Measurements from ENCODE around the gene SERP1. TPM values are rescaled to one million over a fixed set of nuclear protein-coding genes. Genes with fewer than 3 reads are reported as not detected.

Gene SERP1
- total RNA-seq, 4 donors from 2014 or later = 221 to 403 (median 303) TPM

GRCh38 chr3:150540991-150541390 lies 5.3 kb downstream of the SERP1 start:
- no peak for ATAC-seq (ENCODE audit: low FRiP score)
- DNase-seq (ENCODE audit: low spot score) = no peak
- TF ChIP-seq CTCF (IDR thresholded peaks at IDR 0.05) = no peak

- no peak for DNase-seq (ENCODE audit: low spot score)
- ATAC-seq (ENCODE audit: low FRiP score) = no peak
- no peak for TF ChIP-seq CTCF (IDR thresholded peaks at IDR 0.05)
Measured at GRCh38 chr3:150540297-150540696, 6.0 kb downstream of the SERP1 start.

- TF ChIP-seq CTCF (IDR thresholded peaks at IDR 0.05) = no peak
- DNase-seq (ENCODE audit: low spot score) (no peak), ATAC-seq (ENCODE audit: low FRiP score) (no peak)
Measured at GRCh38 chr3:150538324-150539208, 7.7 kb downstream of the SERP1 start.

- no peak for TF ChIP-seq CTCF (IDR thresholded peaks at IDR 0.05)
- DNase-seq (ENCODE audit: low spot score) (no peak), ATAC-seq (ENCODE audit: low FRiP score) (no peak)
Measured at GRCh38 chr3:150535204-150535603, 11.1 kb downstream of the SERP1 start.

- no peak for DNase-seq (ENCODE audit: low spot score)
- ATAC-seq (ENCODE audit: low FRiP score) = no peak
- no peak for TF ChIP-seq CTCF (IDR thresholded peaks at IDR 0.05)
Measured at GRCh38 chr3:150531775-150532174, 14.5 kb downstream of the SERP1 start.

- DNase-seq (ENCODE audit: low spot score) (no peak), ATAC-seq (ENCODE audit: low FRiP score) (no peak)
- no peak for TF ChIP-seq CTCF (IDR thresholded peaks at IDR 0.05)
Measured at GRCh38 chr3:150528354-150528797, 17.9 kb downstream of the SERP1 start.

All from omental fat pad (tissue), 4 donors.